ENCODE data around the gene PSORS1C2.

PSORS1C2 gene

GRCh38 chr6:31140643-31141042 lies 1.8 kb upstream of the PSORS1C2 start:
- DNase-seq (ENCODE audit: low read depth), result no peak

DNA sequence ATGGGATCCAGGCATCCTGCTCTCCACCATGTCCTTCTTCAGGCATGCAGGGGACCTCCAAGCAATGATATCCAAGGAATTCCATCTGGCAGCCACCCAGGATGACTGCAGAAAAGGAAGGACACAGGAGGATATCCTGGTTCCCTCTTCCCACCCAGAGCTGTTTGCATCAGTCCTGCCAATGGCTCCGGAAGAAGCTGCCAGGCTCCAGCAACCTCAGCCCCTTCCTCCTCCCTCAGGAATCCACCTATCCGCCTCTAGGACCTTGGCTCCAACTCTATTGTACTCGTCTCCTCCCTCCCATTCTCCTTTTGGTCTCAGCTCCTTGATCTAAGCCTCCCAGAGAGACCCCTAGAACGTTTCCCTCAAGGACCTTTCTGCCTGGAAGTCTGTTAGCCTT lies 733 bp upstream of the PSORS1C2 start:
- DNase-seq (ENCODE audit: low read depth), result no peak

GRCh38 chr6:31135710-31136109 lies 3.2 kb downstream of the PSORS1C2 start:
- no peak for DNase-seq (ENCODE audit: low read depth)

DNA sequence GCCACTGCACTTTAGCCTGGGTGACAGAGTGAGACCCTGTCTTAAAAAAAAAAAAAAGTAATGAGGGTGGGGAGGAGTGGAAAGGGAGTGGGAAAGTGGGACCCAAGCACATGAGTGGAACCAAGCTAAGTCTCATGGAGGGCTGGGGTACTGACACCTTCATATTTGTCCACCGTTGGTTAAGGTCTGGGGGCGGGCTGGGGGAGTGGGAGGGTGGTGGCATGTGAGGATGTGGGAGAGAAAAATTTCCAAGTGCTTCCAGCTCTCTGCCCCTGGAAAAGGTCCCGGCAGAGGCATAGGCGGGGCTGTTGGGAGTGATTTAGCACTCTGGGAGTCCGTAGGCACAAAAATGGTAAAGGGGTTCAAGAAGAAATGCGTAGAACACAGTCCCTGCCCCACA lies 6.1 kb downstream of the PSORS1C2 start:
- DNase-seq (ENCODE audit: low read depth), result no peak

DNA sequence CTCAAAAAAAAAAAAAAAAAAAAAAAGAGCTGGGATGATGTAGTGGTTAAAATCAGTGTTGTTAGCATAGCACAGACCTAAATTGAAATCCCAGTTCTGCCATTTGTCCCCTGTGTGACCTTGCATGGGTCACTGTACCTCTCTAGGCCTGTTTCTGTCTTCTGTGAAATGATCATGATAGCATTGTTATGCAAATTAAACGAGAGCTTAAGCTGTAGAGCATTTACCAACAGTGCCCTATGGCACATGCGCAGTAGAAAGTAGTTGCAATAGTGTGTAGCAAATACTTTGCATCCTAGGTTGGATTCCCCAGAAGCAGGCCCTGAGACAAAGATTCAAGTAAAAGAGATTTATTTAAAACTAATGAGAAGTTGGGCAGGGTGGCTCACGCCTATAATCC lies 7.3 kb downstream of the PSORS1C2 start:
- DNase-seq (ENCODE audit: low read depth), result no peak

DNA sequence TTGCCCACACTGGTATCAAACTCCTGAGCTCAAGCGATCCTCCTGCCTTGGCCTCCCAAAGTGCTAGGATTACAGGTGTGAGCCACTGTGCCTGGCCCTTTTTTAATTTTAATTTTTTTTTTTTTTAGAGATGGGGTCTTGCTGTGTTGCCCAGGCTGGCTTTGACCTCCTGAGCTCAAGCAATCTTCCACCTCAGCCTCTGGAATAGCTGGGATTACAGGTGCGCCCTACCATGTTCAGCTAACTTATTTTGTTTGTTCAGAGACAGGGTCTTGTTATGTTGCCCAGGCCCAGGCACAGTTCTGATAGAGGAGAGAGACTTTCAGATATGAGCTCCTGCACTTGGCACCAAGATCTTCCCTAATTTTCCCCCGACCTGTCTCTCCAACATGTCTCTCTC lies 8.1 kb downstream of the PSORS1C2 start:
- no peak for DNase-seq (ENCODE audit: low read depth)

DNA sequence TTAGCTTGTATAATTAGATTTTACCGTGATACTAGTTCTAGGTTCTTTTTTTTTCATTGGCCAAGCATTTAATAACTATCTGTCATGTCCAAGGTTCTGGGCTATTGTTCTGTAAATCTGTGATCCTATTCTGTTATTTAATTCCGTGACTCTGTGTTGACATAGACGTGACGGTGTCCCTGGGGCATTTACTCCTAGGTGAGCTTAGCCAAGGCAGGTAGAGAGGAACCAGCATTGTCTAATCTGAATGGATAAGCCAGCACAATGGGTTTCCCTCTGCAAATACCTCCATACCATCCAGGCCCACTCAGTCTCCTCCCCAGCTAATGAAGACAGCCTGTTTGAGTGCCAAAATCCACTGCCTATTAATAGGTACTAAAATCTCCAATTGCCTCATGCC lies 9.7 kb downstream of the PSORS1C2 start:
- DNase-seq (ENCODE audit: low read depth), result no peak

DNA sequence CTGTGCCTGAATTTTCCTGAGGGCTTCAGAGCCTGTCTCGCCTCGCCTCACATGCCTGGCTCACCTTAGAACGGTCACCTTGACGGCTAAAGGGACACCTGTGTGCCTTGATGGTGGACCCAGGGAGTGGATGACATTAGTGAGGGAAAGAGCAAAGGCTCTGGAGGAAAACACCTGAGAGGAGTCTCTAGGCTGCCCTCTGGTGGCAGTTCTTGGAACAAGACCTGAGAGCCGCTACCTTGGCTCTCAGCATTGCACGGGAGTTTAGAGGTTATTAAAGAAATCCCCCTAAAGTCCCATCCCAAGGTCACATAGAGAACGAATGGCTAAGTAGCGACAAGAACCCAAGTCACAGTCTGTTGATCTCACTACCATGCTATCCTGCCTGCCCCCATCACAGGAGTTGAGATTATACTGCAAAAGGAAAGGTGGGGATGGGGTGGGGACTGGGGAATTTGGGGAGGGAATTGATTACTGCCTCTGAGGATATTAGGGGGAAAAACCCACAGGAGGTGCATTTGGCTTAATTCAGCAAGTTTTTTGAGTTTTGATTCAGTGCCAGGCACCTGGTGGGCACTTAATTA lies 10.7 kb downstream of the PSORS1C2 start:
- peak; percentile 58 for DNase-seq (ENCODE audit: low read depth)

DNA sequence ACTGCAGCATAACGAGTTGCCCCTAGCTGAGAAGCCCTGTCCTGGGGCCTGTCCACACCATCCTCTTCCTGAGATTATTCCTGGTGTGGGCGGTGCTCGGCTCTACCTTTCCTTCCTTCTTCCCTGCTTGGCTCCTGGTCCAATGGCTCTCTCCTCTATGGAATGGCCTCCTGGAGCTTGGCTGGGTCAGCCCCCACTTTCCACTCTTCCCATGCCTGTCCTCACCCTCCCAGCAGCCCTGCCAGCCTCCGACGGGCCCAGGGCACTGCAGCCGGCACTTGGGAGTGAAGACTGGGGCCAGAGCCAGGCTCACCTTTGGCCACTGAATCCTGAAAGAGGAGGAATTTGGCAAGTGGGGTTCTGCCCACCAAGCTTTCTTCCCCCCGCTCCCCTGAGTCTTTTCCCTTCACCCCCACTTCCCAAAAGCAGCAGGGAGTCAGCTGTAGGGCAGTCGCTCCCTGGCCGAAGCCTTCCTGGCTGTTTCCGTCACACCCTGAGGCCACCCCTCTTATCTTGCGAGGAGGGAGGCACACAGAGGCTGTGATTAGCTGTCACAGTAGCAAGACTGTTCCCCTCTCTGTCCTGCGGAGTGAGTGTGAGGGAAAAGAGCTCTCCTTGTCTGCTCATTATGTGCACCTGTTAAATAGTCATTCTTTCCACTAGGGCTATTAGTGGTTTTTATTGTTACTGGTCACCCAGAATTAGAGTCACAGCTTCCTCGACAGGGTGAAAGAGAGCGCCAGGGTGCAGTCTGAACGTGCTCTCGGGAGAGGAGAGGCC lies 12.3 kb downstream of the PSORS1C2 start:
- no peak for DNase-seq (ENCODE audit: low read depth)

DNA sequence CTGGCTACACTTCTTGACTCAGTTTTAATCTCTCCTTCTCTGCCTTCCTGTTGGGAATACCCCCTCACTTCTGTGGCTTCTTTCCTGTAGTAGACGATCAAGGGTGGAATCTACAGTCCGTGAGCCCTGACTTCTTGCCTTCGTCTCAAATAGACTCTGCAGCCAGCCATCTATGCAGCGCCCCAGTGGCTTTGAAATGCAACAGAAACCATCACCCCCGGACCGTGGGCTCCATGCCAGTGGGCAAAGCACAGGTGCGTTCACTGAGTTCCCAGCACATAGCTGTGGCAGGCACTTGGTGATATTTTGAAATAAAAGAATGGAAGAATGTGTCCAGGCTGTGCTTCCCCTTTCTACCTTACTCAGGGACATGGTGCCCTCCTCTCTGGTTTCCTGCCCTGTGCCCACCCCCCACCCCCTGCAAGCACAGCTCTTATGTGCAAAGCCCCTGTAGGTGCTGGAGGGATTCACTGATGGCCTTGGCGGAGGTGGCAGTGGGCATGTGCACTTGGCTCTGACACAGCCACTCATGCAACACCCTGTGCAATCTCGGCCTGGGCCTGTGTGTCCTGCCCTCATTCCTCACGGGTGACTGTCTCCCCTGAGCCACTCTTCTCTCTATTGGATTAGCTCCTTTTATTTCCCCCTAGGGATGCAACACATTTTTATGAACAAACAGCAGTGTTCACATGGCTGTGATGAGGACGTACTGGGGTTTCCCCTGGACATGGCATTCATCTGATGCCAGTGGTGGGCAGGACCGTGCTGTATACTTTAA lies 13.1 kb downstream of the PSORS1C2 start:
- no peak for DNase-seq (ENCODE audit: low read depth)

- DNase-seq (ENCODE audit: low read depth), result no peak
Observed at GRCh38 chr6:31125162-31125561, 13.7 kb downstream of the PSORS1C2 start.

GRCh38 chr6:31122791-31123706 lies 15.8 kb downstream of the PSORS1C2 start:
- no peak for DNase-seq (ENCODE audit: low read depth)

- DNase-seq (ENCODE audit: low read depth), result no peak
Observed at GRCh38 chr6:31121131-31121790, 17.6 kb downstream of the PSORS1C2 start.

GRCh38 chr6:31120151-31120915 lies 18.5 kb downstream of the PSORS1C2 start, which contains the start of gene CDSN:
TSS of gene CDSN (minus strand) at chr6:31120446. CDS start at chr6:31120419, 27 bp downstream.
- DNase-seq (ENCODE audit: low read depth), result no peak

DNA sequence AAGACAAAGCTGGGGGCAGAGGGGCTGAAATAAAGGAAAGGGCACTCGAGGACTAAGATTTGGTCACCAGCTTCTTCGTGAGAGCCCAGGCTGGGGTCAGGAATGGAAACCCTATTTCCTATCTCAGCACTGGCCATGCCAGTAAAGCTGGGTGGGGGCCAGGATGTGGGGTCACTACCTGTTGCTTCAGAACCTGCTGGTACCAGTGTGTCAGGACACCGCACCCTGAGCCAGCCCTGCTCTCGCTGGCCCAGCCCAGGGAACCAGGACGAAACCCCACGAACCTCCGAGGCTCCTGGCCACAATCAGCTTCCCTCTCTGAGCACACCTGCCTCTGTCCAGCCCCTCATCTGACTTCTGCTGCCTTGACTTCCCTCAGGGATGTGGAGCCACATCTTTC lies 20.7 kb downstream of the PSORS1C2 start:
- no peak for DNase-seq (ENCODE audit: low read depth)

DNA sequence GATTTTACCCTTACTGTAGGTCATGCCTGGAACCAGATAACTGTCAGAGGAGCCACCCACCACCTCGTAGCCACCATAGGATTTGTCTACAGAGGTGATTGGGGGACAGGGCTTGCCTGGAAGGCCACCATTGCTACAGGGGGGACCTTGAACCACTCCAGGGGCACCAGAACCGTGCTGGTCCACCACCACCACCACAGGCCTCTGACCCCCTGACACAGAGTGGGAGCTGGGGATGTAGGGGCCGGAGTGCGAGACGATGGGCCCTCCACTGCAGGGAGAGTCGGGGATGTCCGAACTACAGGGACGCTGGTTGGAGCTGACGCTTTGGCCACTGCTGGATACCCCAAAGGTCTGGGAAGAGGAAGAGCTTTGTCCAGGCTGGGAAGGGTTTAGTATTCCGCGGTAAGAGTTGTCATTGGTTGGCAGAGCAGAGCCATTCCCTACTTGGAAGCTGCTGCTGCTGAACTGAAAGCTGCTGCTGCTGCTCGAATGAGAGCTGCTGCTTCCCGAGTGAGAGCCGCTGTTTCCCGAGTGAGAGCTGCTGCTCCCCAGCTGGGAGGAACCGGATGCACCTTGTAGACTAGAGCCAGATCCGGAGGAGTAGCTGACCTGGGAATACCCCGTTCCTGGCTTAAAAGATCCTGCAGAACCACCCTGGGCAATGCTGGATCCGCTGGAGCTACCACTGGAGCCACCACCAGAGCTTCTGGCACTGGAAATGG lies 22.0 kb downstream of the PSORS1C2 start:
- no peak for DNase-seq (ENCODE audit: low read depth)

GRCh38 chr6:31115941-31116560 lies 22.8 kb downstream of the PSORS1C2 start:
- DNase-seq (ENCODE audit: low read depth), result no peak

DNA sequence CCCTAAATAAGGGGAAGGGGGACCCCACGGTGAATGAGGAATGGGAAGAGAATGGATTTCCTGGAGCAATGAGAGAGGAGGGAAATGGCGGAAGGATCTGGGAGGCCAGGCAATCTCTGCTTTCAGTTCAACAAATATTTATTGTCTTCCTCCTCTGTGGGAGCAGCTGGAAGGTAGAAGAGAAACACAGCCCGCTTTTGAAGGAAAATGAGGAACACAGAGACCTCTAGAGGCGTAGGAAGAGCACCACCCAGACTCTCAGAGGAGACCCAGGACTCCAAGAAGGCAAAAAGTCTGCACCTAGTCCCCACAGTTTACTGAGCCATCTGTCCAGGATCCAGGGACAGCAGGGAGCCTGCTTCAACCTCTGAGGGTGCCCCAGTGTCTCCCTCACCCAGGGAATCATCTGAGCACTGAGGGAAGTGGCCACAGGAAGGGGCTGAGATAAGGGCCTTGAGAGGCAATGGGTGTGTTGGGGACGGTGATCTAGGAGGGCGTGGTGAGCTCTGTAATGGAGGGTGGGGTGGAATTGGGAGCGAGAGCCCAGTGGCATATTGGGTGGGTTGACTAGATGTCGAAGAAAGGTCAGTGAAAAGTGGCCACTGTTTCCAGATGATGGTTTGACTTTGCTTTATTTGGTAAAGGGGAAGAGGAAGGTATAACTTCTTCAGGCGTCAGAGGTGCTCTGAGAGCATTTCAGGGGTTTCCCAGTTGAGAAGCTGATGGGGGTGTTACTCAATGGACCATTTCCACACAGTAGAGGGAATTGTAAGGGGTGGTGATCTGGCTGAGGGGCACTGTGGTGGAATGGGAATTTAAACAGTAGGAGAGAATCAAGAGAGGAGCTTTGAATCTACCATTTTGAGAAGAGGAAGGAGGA lies 23.7 kb downstream of the PSORS1C2 start:
- DNase-seq (ENCODE audit: low read depth), result no peak

GRCh38 chr6:31114541-31114878 lies 24.4 kb downstream of the PSORS1C2 start, which contains the start of gene PSORS1C1:
TSS of gene PSORS1C1 (plus strand) at chr6:31114800. CDS start at chr6:31129633, 14,833 bp downstream.
- no peak for DNase-seq (ENCODE audit: low read depth)
